HepG2 (cell line): ENCODE results near the gene GATC. TPM values are rescaled to one million over a fixed set of nuclear protein-coding genes. Genes with fewer than 3 reads are reported as not detected.

Source experiments
- ARNT2 ChIP-seq: sonication (generic); formaldehyde crosslinking; IDR thresholded peaks from 2 replicates; pipeline ENCODE4 v1.8.0; 2022; ENCODE audit warnings: mild to moderate bottlenecking, low read depth, missing genetic modification reagents, moderate library complexity
- ATF1 ChIP-seq: IDR thresholded peaks from 2 replicates; pipeline ENCODE4 v1.6.1; 2016; ENCODE audit warnings: mild to moderate bottlenecking, control low read depth
- CENPT ChIP-seq: sonication (generic); formaldehyde crosslinking; IDR thresholded peaks from 2 replicates; pipeline ENCODE4 v1.8.0; 2022; ENCODE audit warnings: low read depth, mild to moderate bottlenecking, moderate library complexity, missing genetic modification reagents
- DNMT1 ChIP-seq: sonication (generic); formaldehyde crosslinking; IDR thresholded peaks from 2 replicates; pipeline ENCODE4 v1.5.1; 2020; ENCODE audit warnings: mild to moderate bottlenecking, missing genetic modification reagents
- GATAD1 ChIP-seq: IDR thresholded peaks from 2 replicates; pipeline ENCODE4 v1.6.1; 2016; ENCODE audit warnings: missing genetic modification reagents, missing compliant biosample characterization
- HIC2 ChIP-seq: sonication (generic); formaldehyde crosslinking; IDR thresholded peaks from 2 replicates; pipeline ENCODE4 v1.9.0; 2022; ENCODE audit warnings: low read depth, missing genetic modification reagents
- ISL2 ChIP-seq: sonication (generic); formaldehyde crosslinking; IDR thresholded peaks from 2 replicates; pipeline ENCODE4 v1.5.0; 2020; ENCODE audit warnings: missing genetic modification reagents
- KDM6A ChIP-seq: IDR thresholded peaks from 2 replicates; pipeline ENCODE4 v1.6.1; 2016; ENCODE audit warnings: low read depth
- MED8 ChIP-seq: sonication (generic); formaldehyde crosslinking; IDR thresholded peaks from 2 replicates; pipeline ENCODE4 v1.8.1; 2023; ENCODE audit warnings: mild to moderate bottlenecking, missing genetic modification reagents; ENCODE audit not compliant: insufficient replicate concordance
- MTA1 ChIP-seq: sonication (generic); formaldehyde crosslinking; IDR thresholded peaks from 2 replicates; pipeline ENCODE4 v1.4.0; 2020; ENCODE audit warnings: missing genetic modification reagents, mild to moderate bottlenecking, borderline replicate concordance
- MXD4 ChIP-seq: IDR thresholded peaks from 2 replicates; pipeline ENCODE4 v1.6.1; 2016; ENCODE audit warnings: mild to moderate bottlenecking, missing biosample characterization, missing genetic modification reagents
- MYC ChIP-seq: sonication (generic); formaldehyde crosslinking; IDR thresholded peaks from 2 replicates; pipeline ENCODE4 v1.9.0; 2021; ENCODE audit warnings: missing genetic modification reagents, borderline replicate concordance
- RBFOX2 ChIP-seq: fragments of 200-400 bp; formaldehyde crosslinking; IDR thresholded peaks from 2 replicates; pipeline ENCODE4 v1.6.1; 2017; ENCODE audit warnings: low read depth, mild to moderate bottlenecking, low read length
- SETDB1 ChIP-seq: sonication (generic); formaldehyde crosslinking; IDR thresholded peaks from 2 replicates; pipeline ENCODE4 v1.5.1; 2020; ENCODE audit warnings: missing genetic modification reagents, mild to moderate bottlenecking, borderline replicate concordance
- SMAD9 ChIP-seq: sonication (generic); formaldehyde crosslinking; IDR thresholded peaks from 2 replicates; pipeline ENCODE4 v1.5.1; 2020; ENCODE audit warnings: mild to moderate bottlenecking, missing genetic modification reagents
- TEF ChIP-seq: sonication (generic); formaldehyde crosslinking; IDR thresholded peaks from 2 replicates; pipeline ENCODE4 v1.5.0; 2020; ENCODE audit warnings: missing genetic modification reagents
- ZBTB1 ChIP-seq: sonication (generic); formaldehyde crosslinking; IDR thresholded peaks from 2 replicates; pipeline ENCODE4 v1.4.0; 2020; ENCODE audit warnings: missing genetic modification reagents, borderline replicate concordance
- ZBTB44 ChIP-seq: sonication (generic); formaldehyde crosslinking; IDR thresholded peaks from 2 replicates; pipeline ENCODE4 v1.4.0; 2020; ENCODE audit warnings: missing genetic modification reagents
- ZBTB8A ChIP-seq: sonication (generic); formaldehyde crosslinking; IDR thresholded peaks from 2 replicates; pipeline ENCODE4 v1.4.0; 2020; ENCODE audit warnings: mild to moderate bottlenecking, low read depth, missing genetic modification reagents, borderline replicate concordance
- ZEB1 ChIP-seq: IDR thresholded peaks from 2 replicates; pipeline ENCODE4 v1.6.1; 2012; ENCODE audit warnings: mild to moderate bottlenecking, low read depth, inconsistent platforms; ENCODE audit not compliant: insufficient replicate concordance
- ZFX ChIP-seq: sonication (generic); formaldehyde crosslinking; IDR thresholded peaks from 2 replicates; pipeline ENCODE4 v1.4.0; 2020; ENCODE audit warnings: mild to moderate bottlenecking, low read depth, missing genetic modification reagents, moderate library complexity
- ZNF224 ChIP-seq: sonication (generic); formaldehyde crosslinking; IDR thresholded peaks from 2 replicates; pipeline ENCODE4 v1.5.0; 2020; ENCODE audit warnings: mild to moderate bottlenecking, missing genetic modification reagents
- ZNF251 ChIP-seq: sonication (generic); formaldehyde crosslinking; IDR thresholded peaks from 2 replicates; pipeline ENCODE4 v1.9.0; 2021; ENCODE audit warnings: mild to moderate bottlenecking, missing genetic modification reagents
- ZNF329 ChIP-seq: sonication (generic); formaldehyde crosslinking; IDR thresholded peaks from 2 replicates; pipeline ENCODE4 v1.9.0; 2021; ENCODE audit warnings: low read depth, mild to moderate bottlenecking, missing genetic modification reagents
- ZNF414 ChIP-seq: sonication (generic); formaldehyde crosslinking; IDR thresholded peaks from 2 replicates; pipeline ENCODE4 v1.5.0; 2020; ENCODE audit warnings: missing genetic modification reagents
- ZNF784 ChIP-seq: sonication (generic); formaldehyde crosslinking; IDR thresholded peaks from 2 replicates; pipeline ENCODE4 v1.5.1; 2020; ENCODE audit warnings: missing genetic modification reagents, mild to moderate bottlenecking, borderline replicate concordance
- polyA plus RNA-seq, 8 experiments: library from polyadenylated mRNA; depleted of rRNA in 3 of 8; stranded (reverse) in 7 of 8; unstranded in 1 of 8; fragments of >200 nt; fragmentation: Illumina TruSeq in 4 of 8; extraction: Trizol in 4 of 8; gene quantifications; 2 replicates each; pipeline versions ENCODE4 v1.2.1 to v1.2.3, GENCODE V29; 2011 to 2016; ENCODE audit warnings: low read depth in 4 of 8, missing spikeins in 1 of 8, mixed read lengths in 1 of 8; ENCODE audit not compliant: insufficient read depth in 1 of 8
- total RNA-seq, 5 experiments: library from RNA; depleted of rRNA; stranded (reverse); fragments of >200 nt; fragmentation: Illumina TruSeq; extraction: Trizol; gene quantifications; 2 replicates each; pipeline ENCODE4 v1.2.3, GENCODE V29; 2016; ENCODE audit warnings: low read depth in 1 of 5

GATC gene
- total and polyA plus RNA-seq, 2 of the 13 experiments (the other 11 are each of a cell fraction or from before 2014, with no cell fraction given): 17.7 to 29.7 TPM

GRCh38 chr12:120495731-120496412, 49.6 kb downstream of the GATC start, which contains the start of gene DYNLL1 (continued):
- TF ChIP-seq HIC2 (CRISPR knock-in tag) (no peak), ZNF784 (CRISPR knock-in tag) (no peak), RBFOX2 (peak; percentile 97), MED8 (peak; percentile 72), ISL2 (CRISPR knock-in tag) (peak; percentile 49; the same call in 1 of the 2 replicates), ZNF251 (CRISPR knock-in tag) (no peak), ZEB1 (no peak), ATF1 (CRISPR knock-in tag) (peak; percentile 57), ZBTB1 (CRISPR knock-in tag) (no peak), ZBTB44 (no peak), ZBTB8A (CRISPR knock-in tag) (no peak), DNMT1 (CRISPR knock-in tag) (no peak), ARNT2 (peak; percentile 21; the same call in 1 of the 2 replicates), GATAD1 (CRISPR knock-in tag) (peak; percentile 71), KDM6A (CRISPR knock-in tag) (no peak), TEF (CRISPR knock-in tag) (no peak; the same call in 1 of the 2 replicates), SMAD9 (CRISPR knock-in tag) (no peak), ZNF224 (0 out of 2 replicates have a peak, but pooled peaks have one; percentile 66), CENPT (CRISPR knock-in tag) (no peak), MYC (CRISPR knock-in tag) (peak; percentile 79; the same call in 1 of the 2 replicates), ZNF414 (CRISPR knock-in tag) (peak; percentile 80), ZFX (CRISPR knock-in tag) (peak; percentile 91), SETDB1 (no peak), MTA1 (CRISPR knock-in tag) (no peak), MXD4 (CRISPR knock-in tag) (peak; percentile 95), ZNF329 (CRISPR knock-in tag) (no peak)
